GM18909 (cell line): ENCODE measurements around the gene ZBTB7C.

Source experiments
- ATAC-seq: cut with Tn5 transposase; IDR thresholded peaks from one replicate; pipeline ENCODE4 v1.9.1; 2021; ENCODE audit warnings: mild to moderate bottlenecking; ENCODE audit not compliant: unreplicated experiment, poor library complexity

Gene ZBTB7C

DNA sequence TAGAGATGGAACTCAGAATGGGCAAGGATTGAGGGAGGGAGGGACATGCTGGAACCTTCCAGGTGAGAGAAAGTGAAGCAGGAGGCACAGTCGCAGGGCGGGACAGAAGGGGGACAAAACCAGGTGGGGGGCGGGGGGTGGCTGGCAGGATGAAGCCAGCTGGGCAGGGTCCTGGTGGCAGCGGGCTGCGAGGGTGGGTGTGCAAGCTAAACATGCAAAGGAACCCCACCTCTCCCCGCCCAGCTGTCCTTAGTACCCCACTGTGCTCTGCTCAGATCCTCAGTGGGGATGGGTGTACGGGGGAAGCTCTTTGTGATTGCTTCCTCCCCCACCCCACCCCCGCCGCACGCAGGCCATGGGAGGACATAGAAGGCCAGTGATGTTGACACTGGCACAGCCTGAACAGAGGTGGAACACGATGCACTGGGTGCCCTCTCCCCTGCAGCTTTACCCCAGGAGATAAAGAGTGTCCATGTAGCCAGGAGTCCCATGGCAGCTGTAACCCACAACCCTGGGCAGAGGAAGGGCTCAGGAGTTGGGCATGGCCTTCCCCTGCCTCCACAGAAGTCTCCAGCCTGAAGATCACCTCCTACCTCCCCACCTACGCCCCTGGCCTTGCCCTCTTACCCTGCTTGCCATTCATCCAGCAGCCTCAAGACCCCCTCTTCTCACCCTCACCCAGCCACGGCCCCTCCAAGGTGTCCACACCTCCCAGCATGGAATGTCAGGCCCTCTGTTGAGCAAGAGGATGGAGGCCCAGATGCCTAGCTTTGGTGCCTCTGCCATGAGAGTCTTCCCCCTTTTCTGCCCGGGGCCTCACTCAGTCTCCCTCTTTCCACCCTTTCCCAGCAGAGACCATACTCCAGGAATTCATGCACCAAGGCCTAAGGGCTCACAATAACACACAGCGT, 206.6 kb downstream of the ZBTB7C start:
- no peak for ATAC-seq

DNA sequence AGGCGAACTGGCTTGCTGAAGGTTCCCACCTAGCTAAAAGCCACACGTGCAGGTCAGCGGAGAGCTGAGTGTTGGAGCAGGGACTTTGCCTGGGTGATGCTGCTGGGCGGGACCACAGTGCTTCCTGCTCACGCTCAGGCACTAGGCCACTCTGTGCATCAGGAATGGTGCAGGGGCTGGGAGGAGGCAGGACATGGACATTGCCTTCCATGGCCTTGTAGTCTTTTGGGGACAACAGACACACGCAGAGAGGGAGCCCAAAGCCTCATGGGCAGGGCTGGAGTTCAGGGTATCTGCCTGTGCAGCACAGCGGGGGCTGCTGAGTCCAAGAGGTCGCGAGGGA, 207.2 kb downstream of the ZBTB7C start:
- no peak for ATAC-seq

DNA sequence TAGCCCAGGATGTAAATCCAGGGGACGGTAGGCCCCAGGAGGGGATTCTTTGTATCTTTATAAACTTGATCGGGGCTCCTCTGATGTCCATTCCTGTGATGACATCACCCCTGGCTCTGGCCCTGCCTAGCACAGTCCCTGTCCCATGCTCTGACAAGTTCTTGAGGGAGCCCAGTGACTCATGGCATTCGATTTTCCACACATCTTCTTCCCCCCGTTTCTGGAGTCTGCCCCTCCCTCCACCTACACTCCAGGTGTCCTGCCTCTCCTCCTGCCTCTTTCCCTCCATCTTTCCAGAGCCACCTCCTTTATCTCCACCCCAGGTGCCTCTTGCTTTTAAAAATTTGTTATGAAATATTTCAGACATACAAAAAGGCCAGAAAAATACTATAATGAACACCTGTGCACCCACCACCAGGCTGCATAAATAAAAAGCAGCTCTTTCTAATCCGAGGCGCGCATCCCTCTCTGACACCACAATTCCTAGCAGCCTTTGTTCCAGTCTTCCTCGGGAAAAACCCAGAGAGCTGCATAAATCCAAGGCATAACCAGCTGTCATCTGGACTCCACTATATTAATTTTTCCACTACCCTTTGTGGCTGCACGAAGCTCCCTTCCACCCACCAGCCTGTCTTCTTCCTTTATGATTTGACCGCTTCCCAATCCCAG, 207.7 kb downstream of the ZBTB7C start:
- ATAC-seq = no peak

DNA sequence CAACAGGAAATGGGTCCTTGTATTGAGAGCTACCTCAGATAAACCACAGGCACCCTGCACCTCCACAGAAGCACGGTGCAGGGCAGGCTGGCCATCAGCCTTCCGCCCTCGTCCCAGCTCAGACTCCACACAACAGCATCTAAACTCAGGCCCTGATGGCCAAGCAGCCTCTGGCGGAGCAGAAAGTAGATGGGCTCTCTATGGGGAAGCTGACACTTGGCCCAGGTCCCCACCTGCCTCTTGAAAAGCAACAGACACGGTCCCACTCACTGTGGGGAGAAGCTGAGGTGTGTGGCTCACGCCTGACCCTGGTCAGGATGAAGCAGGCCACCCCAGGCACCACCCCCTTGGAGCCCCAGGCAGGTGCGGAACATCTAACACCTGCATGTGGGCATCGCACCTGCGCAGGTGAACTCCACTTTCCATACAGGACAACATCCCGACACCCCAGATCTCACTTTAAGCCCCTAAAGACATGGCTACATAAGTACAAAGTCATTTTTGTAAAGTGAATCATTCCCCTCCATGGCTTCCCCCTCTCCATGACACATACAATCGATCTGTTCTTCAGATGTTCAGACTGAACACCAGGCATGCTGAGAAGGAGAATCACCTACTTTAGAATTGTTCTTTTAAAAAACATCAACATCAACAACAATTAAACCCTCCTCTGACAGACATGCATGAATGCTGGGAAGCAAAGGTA, 208.4 kb downstream of the ZBTB7C start:
- ATAC-seq = no peak

DNA sequence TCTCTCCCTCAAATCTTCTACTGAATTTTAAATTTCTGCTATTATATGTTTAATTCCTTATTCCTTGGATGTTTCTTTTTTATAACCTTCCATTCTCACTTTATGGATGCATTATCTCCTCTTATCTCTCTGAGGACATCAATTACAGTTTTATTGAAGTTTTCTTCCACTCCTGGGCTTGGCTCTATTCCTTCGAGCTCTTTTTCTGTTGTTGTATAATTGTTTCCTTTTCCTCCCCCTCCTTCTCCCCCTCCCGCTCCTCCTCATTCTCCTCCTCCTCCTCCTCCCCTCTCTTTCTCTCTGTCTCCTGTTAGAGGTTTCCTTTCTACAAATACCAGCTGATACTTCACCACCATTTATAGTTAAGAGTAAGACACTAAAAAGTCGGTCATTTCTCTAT, 209.8 kb downstream of the ZBTB7C start:
- ATAC-seq = no peak

DNA sequence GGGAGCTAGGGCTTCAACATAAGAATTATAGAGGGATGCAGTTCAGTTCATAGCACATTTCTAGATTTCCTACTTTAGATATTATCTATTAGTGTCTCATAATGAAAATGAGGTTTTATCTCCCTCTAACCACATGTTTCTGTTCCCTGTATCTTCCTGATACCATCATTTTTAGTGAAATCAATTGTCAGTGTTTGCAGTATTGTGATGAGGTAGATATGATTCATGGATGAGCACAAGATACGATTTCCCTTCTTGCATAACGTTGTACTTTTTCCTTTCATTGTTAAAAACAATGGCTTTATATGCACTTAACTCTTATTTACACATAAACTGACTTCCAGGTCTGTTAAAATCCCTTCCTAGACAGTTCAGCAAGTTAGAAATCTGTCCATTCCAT, 211.4 kb downstream of the ZBTB7C start:
- ATAC-seq = no peak

DNA sequence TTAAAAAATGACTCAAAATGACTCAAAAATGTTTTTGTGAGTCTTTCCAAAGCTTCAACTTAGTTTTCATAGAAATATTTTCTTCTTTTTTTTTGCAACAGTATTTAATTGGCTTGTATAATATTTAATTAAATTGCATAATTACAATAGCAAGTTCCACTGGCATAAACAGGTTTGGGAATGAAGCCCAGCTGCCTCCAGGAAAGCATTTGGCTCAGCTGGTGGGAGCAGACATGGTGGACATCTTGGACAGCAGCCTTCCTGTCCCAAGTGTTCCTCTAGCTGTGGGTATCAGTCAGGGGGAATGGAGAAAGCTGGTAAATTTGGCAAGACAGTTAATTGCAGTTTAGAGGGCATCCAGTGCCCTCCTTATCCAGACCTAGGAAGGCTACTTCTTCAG, 213.4 kb downstream of the ZBTB7C start:
- ATAC-seq = no peak

DNA sequence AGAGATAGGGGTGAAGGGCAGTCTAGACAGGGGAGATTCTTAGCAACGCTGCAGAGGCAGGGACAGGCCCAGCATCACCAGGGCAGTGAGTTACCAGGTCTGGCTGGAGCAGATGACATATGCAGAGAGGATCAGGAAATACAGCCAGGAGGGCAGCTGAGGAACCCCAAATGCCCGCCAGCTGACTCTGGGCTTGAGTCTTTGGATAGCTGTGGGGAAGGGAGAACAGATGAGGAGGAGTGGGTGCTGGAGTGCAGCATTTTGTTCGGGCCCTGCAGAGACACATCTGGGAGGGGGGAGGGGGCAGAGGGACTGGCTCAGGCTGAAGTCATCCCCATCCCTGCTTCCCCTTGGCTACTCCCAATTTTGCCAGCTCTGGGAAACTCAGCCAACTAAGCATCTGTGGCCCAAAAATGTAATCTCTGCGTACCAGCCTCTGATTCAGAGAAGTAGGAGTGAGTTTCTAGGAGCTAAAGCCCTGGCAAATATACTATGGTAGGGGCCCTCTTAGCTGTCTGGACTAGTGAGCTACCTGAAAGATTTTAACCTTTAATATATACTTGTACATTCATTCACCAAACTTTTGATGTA, 214.5 kb downstream of the ZBTB7C start:
- ATAC-seq = no peak

DNA sequence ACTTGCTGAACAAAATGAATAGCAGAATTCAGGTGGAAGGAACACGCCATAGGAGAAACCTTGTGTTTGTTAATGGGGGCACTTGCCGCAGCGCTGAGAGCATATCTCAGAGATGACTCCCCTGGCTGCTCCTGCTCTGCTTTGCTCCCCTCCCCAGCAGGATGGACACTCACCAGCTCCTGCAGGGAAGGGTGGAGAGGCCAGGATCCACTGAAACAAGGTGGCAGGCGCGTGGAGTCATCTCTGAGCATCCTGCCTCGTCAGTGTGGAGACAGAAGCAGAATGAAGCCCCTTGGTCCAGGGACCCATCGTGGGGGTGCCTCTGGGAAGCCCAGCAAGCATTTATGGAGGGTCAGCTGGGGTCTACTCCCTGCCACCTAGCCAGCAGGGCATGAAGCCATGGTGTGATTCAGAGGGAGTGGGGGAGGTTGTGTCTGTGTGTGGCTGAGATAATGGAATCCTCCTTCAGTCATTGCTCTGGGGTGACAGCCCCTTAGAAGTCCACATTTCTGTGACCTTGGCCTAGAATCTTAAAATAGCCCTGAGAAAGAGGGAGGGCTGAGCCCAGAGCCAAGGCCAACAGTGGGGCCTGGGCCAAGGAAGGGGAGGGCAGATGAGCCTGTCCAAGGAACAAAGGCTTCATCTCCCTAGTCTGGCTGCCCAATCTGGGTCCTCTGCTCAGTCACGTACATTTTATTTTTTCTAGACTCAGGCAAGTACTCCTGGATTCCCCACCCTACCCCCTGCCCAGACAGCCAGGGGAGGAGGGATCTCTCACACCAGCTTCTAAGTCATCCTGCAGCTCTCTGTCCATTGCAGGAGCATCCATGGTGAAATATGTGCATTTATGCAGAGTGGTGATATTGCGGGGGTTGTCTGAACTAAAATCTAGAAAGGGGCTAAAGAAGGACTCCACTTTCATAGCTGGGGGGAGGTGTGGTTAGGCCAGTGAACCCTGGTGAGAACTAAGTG, 215.4 kb downstream of the ZBTB7C start:
- no peak for ATAC-seq

DNA sequence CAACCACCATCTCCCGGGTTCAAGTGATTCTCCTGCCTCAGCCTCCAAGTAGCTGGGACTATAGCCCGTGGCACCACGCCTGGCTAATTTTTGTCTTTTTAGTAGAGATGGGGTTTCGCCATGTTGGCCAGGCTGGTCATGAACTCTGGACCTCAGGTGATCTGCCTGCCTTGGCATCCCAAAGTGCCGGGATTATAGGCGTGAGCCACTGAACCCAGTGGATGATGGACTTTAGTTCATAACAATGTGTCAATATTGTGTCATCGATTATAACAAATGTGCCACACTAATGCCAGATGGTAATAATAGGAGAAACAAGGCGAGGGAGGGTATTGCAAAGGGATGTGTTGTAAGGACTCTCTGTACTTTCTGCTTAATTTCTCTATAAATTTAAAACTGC, 216.6 kb downstream of the ZBTB7C start:
- ATAC-seq = no peak

DNA sequence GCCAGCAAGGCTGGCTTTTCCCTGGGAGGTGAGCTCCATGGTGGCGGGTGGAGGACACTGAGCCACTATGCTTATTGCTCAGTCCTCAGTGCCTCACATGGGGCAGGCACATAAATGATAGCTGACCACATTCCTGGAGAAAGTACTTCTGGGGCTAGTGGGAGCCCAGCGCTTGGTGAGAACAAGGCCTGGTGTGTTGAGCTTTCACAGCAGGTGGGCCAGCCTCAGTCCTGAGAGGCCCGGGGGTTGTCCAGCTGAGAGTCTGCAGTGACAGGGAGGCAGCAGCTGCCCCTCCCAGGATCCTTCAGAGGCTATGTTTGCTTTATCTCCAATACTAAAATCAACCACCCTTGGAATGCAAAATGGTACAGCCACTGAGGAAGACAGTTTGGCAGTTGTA, 217.7 kb downstream of the ZBTB7C start:
- ATAC-seq = no peak

DNA sequence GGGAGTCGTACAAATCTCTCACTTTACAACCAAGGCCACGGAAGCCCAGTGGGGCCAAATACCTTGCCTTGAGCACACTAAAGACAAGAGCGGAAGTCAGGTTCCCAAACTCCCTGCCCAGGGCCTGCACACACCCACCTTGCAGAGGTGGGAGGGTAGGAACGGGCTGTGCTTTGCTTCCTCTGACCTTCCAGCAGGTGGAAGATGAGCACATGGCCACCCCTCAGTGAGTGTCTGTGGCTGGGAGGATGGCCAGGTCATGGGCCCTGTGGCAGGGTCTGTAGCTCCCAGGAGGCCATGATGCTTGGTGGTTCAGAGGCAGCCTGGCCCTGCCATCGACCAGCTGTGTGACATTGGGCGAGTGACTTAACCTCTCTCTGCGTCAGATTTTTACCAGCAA, 218.2 kb downstream of the ZBTB7C start:
- ATAC-seq = no peak

DNA sequence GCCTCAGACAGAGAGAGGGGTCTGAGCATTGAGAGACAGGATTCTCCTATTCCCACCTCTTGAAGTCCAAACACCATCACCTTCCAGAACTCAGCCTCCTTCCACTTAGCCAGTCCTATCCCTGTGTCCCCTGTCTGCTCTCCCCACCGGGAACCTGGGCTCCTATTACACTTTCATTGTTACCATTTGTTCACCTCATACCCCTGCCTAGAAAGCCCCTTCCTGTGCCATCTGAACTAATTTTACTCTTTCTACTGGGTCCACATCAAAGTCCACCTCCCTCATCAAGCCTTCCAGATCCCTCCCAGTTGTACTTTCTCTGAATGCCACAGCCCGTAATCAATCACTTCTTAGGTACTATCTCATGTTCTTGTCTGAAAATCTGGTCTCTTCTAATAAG, 220.6 kb downstream of the ZBTB7C start:
- ATAC-seq = no peak

DNA sequence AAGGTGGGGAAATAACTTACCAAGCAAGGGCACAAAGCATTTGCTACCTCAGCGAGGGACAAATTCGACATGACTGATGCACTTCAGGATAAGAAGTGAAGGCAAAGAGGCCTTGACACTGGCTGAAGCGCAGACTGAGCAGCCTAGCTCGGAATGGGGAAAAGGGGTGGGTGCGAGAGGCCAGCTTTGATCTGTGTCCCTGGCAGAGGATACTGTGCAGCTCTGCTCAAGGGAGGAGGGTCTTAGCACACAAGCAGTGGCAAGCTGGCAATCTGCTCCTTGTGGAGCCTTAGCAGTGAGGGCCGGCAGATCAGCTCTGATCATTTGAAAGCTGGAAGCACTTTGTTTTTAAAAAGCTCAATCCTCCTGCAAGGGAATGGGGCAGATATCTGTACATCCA, 222.3 kb downstream of the ZBTB7C start:
- ATAC-seq = no peak

DNA sequence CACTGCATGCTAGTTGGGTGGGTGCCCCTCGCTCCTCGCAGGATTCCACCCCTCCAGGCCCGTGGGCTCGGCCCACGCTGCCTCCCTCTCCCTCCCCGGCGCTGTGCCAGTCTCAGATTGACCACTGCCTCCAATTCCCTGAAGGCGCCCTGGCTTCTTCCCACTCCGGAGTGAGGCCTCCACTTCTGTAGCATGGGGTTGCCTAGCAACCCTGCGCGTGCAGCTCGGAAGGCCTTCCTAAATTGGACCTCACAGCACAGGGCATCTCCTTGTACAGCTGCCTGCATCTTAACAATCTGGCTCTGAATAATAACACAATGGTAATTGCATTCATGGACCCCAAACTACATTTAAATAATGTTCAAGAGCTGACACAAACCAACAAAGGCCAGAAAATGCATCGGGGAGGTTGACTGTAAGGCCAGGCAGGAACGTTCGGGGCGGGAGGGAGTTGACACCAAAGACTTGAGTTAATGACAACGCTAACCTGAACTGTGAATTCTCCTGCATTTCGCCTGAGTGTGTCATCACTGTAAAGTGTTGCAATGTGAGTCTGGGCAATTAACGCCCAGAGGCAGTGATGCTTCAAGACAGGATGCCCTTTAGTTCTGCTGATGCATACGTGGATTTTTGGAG, 222.9 kb downstream of the ZBTB7C start:
- ATAC-seq = no peak

DNA sequence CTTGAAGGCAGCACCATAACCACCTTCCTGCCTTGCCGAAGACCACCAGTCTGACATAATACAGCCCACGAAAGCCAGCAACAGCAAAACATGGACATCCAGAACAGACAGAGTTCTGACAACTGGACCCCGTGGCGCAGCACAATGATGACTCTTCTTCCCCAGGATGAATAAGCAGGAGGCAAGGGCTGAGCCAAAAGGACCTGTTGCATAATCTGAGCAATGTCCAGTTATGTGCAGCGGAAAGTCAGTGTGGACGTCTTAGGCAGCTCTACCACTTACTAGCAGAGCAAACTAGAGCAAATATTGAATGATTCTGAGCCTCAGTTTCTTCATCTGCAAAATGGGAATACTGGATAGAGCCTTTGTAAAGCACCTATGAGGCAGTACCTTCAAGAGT, 225.1 kb downstream of the ZBTB7C start:
- no peak for ATAC-seq

DNA sequence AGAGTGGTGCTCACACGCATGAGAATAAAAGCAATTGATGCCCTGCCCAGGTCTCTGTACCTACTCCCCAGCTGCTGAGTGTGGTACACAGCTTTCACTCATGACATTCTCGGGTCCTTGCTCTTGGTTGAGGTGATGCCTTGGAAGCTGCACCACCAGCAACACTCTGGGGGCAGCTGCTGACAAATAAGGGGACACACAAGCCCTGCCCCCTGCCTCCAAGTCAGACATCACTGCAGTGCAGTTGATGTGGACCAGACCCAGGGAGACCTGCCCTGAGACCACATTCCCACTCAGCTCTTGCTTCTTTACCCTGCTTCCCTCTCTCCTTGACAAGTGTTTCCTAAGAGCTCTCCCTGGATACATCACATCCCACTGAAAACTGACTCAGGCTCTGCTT, 225.6 kb downstream of the ZBTB7C start:
- ATAC-seq = no peak

DNA sequence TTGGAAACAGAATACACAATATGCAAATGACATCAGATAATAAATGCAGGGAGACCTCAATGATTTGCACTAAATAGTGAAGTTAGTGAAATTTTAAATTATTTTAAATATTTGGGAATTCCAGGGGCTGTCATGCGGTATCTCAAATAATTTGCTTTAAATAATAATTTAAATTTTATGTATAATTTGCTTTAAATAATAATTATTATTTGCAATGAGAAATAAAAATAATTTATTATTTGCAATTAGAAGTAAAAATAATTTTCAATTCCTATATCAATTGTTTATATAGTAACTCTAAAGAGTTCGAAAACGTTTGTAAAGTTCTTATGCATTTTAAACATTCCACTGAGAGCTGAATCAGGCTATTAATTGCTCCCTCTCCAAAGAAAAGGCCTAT, 226.4 kb downstream of the ZBTB7C start:
- ATAC-seq = no peak

DNA sequence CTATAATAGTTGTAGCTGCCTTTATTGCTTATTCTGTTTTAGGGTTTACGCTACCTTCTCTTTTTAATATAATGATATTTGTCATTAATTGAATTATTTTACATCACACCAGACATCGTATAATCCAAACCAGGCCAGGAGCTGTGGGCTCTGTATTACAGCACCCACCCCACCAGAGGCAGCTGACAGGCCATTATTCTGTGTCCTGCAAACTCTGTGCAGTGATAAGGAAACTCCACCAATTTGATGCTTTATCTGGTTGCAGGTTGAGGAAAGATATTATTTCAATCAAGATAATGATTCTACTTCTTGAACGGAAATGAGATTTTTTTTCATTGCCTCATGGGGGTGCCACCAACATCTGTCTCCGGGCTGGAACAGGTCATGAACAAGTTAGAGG, 227.3 kb downstream of the ZBTB7C start:
- no peak for ATAC-seq
